GM19455 (cell line): ENCODE data around the gene BCAR3.
"Not testable (repeated sequence)": the region's sequence is repeated elsewhere in the genome, so short reads cannot be mapped to it uniquely, and the experiment has no call there.

Experiments used
- ATAC-seq: cut with Tn5 transposase; IDR thresholded peaks from one replicate; pipeline ENCODE4 v1.9.1; 2021; ENCODE audit not compliant: unreplicated experiment

BCAR3 gene

GRCh38 chr1:93670141-93670540 is 11.5 kb downstream of the BCAR3 start:
- ATAC-seq, result no peak

- ATAC-seq, result no peak
Observed at GRCh38 chr1:93669369-93669768, 12.3 kb downstream of the BCAR3 start.

- no peak for ATAC-seq
Observed at GRCh38 chr1:93668951-93669350, 12.7 kb downstream of the BCAR3 start.

GRCh38 chr1:93668121-93668520 is 13.5 kb downstream of the BCAR3 start:
- no peak for ATAC-seq

GRCh38 chr1:93667642-93668041 is 14.0 kb downstream of the BCAR3 start:
- no peak for ATAC-seq

- ATAC-seq, result no peak
Observed at GRCh38 chr1:93666613-93667384, 14.8 kb downstream of the BCAR3 start.

GRCh38 chr1:93665015-93665414 is 16.6 kb downstream of the BCAR3 start:
- ATAC-seq, result no peak

GRCh38 chr1:93663208-93663614 is 18.4 kb downstream of the BCAR3 start:
- no peak for ATAC-seq

GRCh38 chr1:93662481-93663207 is 19.0 kb downstream of the BCAR3 start:
- no peak for ATAC-seq

- ATAC-seq, result no peak
Observed at GRCh38 chr1:93661829-93662474, 19.7 kb downstream of the BCAR3 start.

- not testable (repeated sequence) for ATAC-seq
Observed at GRCh38 chr1:93661341-93661740, 20.3 kb downstream of the BCAR3 start.

- ATAC-seq, result no peak
Observed at GRCh38 chr1:93659822-93660503, 21.7 kb downstream of the BCAR3 start.

- no peak for ATAC-seq
Observed at GRCh38 chr1:93658188-93658587, 23.4 kb downstream of the BCAR3 start.

- no peak for ATAC-seq
Observed at GRCh38 chr1:93656491-93656890, 25.1 kb downstream of the BCAR3 start.

GRCh38 chr1:93653656-93654055 is 28.0 kb downstream of the BCAR3 start:
- no peak for ATAC-seq

GRCh38 chr1:93652323-93652949 is 29.2 kb downstream of the BCAR3 start:
- no peak for ATAC-seq

GRCh38 chr1:93651695-93652094 is 29.9 kb downstream of the BCAR3 start:
- ATAC-seq, result no peak

GRCh38 chr1:93650159-93650558 is 31.5 kb downstream of the BCAR3 start:
- not testable (repeated sequence) for ATAC-seq

GRCh38 chr1:93649231-93649630 is 32.4 kb downstream of the BCAR3 start:
- ATAC-seq, result no peak

- no peak for ATAC-seq
Observed at GRCh38 chr1:93648656-93649055, 33.0 kb downstream of the BCAR3 start.

GRCh38 chr1:93641527-93641926 is 40.1 kb downstream of the BCAR3 start:
- no peak for ATAC-seq
